ENCODE results near the gene USP38. TPM values are rescaled to one million over a fixed set of nuclear protein-coding genes. Genes with fewer than 3 reads are reported as not detected.
A peak's percentile ranks its signal among the peaks of the same experiment; 100 is the strongest.

The USP38 gene
- total and polyA plus RNA-seq, 2 donors (not counting 3 experiments of a cell fraction or from before 2014, with no cell fraction given): 7.5 to 17.0 TPM

GRCh38 chr4:143189528-143189927 is 4.8 kb downstream of the USP38 start:
- Histone ChIP-seq H3K9ac (replicated peaks; ENCODE audit: extremely low read depth, insufficient read depth, low read length) (no peak overlapping the region), H3K79me2 (ENCODE audit: control insufficient read depth, insufficient read depth, low read length) (peaks cover 78% of the 10 kb centered on the region), H4K20me1 (replicated peaks; ENCODE audit: control insufficient read depth, extremely low read depth, insufficient read depth, low read length) (no peaks in the 10 kb centered on the region), H3K4me2 (ENCODE audit: insufficient read depth, low read length) (peak overlapping the region; percentile 95), H3K4me1 (ENCODE audit: control insufficient read depth, extremely low read depth, insufficient read depth, low read length) (peaks cover 31% of the 10 kb centered on the region), H3K9me1 (replicated peaks; ENCODE audit: control insufficient read depth, extremely low read depth, insufficient read depth, low read length) (no peaks in the 10 kb centered on the region), H3K4me3 (replicated peaks in 1 of 3; ENCODE audit: insufficient read depth in 1 of 3, low read depth in 1 of 3, low read length in 3 of 3) (no peak overlapping the region), H3K36me3 (ENCODE audit: control insufficient read depth in 2 of 2, extremely low read depth in 1 of 2, insufficient read depth in 2 of 2, low read length in 2 of 2) (peaks cover 4 to 15% of the 10 kb centered on the region in 2 experiments), H3K27ac (ENCODE audit: insufficient read depth, low read depth, low read length) (no peak overlapping the region), H2AFZ (ENCODE audit: low read depth, low read length) (no peak overlapping the region), H3K27me3 (ENCODE audit: control insufficient read depth in 2 of 2, insufficient read depth in 2 of 2, low read length in 2 of 2) (no peaks in the 10 kb centered on the region), H3K9me3 (replicated peaks; ENCODE audit: control insufficient read depth, insufficient read depth, low read length) (no peaks in the 10 kb centered on the region)
- no TSS peak for BruUV-seq (replicated peaks)
- FAIRE-seq: no peak
- no peak for TF ChIP-seq POLR2A (IDR thresholded peaks at IDR 0.05; ENCODE audit: low read depth, low read length)
- no peak for DNase-seq (ENCODE audit: low read depth, low spot score)
- CTCF ChIA-PET: interaction anchor here (1.6 kb wide), 1 partner anchor 12 kb away, joined by 4 read pairs; no protein-coding TSS in a partner anchor
- POLR2A ChIA-PET: no interaction called here
- dilution Hi-C loops (cut with MboI; ENCODE audit: extremely low pct_ligation_motif_present, low sequenced_read_pairs): no loop called here
- intact Hi-C loops (cut with micrococcal nuclease): loop anchor here (5.0 to 10.0 kb wide), 3 partner anchors 345 to 1835 kb away; partner anchors contain the start of gene INPP4B

GRCh38 chr4:143195581-143195980 is 10.9 kb downstream of the USP38 start:
- no peaks in the 10 kb centered on the region for H3K27me3 ChIP-seq (ENCODE audit: control insufficient read depth in 2 of 2, insufficient read depth in 2 of 2, low read length in 2 of 2)
- H3K4me2 ChIP-seq (ENCODE audit: insufficient read depth, low read length): no peak overlapping the region
- H2AFZ ChIP-seq (ENCODE audit: low read depth, low read length): no peak overlapping the region
- H4K20me1 ChIP-seq (replicated peaks; ENCODE audit: control insufficient read depth, extremely low read depth, insufficient read depth, low read length): no peaks in the 10 kb centered on the region
- H3K9me1 ChIP-seq (replicated peaks; ENCODE audit: control insufficient read depth, extremely low read depth, insufficient read depth, low read length): no peaks in the 10 kb centered on the region
- peaks cover 12 to 25% of the 10 kb centered on the region in 2 experiments for H3K36me3 ChIP-seq (ENCODE audit: control insufficient read depth in 2 of 2, extremely low read depth in 1 of 2, insufficient read depth in 2 of 2, low read length in 2 of 2)
- H3K4me3 ChIP-seq (replicated peaks in 1 of 3; ENCODE audit: insufficient read depth in 1 of 3, low read depth in 1 of 3, low read length in 3 of 3): no peak overlapping the region
- H3K9me3 ChIP-seq (replicated peaks; ENCODE audit: control insufficient read depth, insufficient read depth, low read length): no peaks in the 10 kb centered on the region
- no peak for DNase-seq (ENCODE audit: low read depth, low spot score)
- ChIA-PET POLR2A (no interaction called here), CTCF (no interaction called here)
- FAIRE-seq: no peak
- dilution Hi-C loops (cut with MboI; ENCODE audit: extremely low pct_ligation_motif_present, low sequenced_read_pairs): no loop called here
- no peak overlapping the region for H3K9ac ChIP-seq (replicated peaks; ENCODE audit: extremely low read depth, insufficient read depth, low read length)
- H3K27ac ChIP-seq (ENCODE audit: insufficient read depth, low read depth, low read length): no peak overlapping the region
- no peaks in the 10 kb centered on the region for H3K4me1 ChIP-seq (ENCODE audit: control insufficient read depth, extremely low read depth, insufficient read depth, low read length)
- TF ChIP-seq EZH2 (IDR thresholded peaks at IDR 0.05; ENCODE audit: borderline replicate concordance, low read depth, low read length, severe bottlenecking): no peak
- TF ChIP-seq POLR2AphosphoS5 (IDR thresholded peaks at IDR 0.05; ENCODE audit: insufficient read depth, low read depth, low read length): no peak
- no peak for TF ChIP-seq POLR2A (IDR thresholded peaks at IDR 0.05; ENCODE audit: low read depth, low read length)
- TF ChIP-seq GATA2 (IDR thresholded peaks at IDR 0.05; ENCODE audit: insufficient read depth, insufficient read length, low read depth, low read length): no peak
- TF ChIP-seq JUN (IDR thresholded peaks at IDR 0.05; ENCODE audit: borderline replicate concordance, insufficient read depth, insufficient read length, low read depth): no peak
- no peak for TF ChIP-seq MYC (IDR thresholded peaks at IDR 0.05; ENCODE audit: low read depth, low read length)
- no peak for TF ChIP-seq FOS (IDR thresholded peaks at IDR 0.05; ENCODE audit: borderline replicate concordance, insufficient read depth, low read length)
- no peak for TF ChIP-seq CTCF (IDR thresholded peaks at IDR 0.05; ENCODE audit: extremely low read depth in 1 of 2, insufficient read depth in 1 of 2, low read depth in 1 of 2, low read length in 2 of 2)
- no peak for TF ChIP-seq MAX (IDR thresholded peaks at IDR 0.05; ENCODE audit: insufficient read depth, insufficient read length)
- BruUV-seq (replicated peaks): no TSS peak
- intact Hi-C loops (cut with micrococcal nuclease): no loop called here
- peaks cover 24% of the 10 kb centered on the region for H3K79me2 ChIP-seq (ENCODE audit: control insufficient read depth, insufficient read depth, low read length)
